ENCODE results near the gene LAIR1.
"Not testable (repeated sequence)": the region's sequence is repeated elsewhere in the genome, so short reads cannot be mapped to it uniquely, and the experiment has no call there.

LAIR1 gene

GRCh38 chr19:54395685-54396084 lies 31.0 kb upstream of the LAIR1 start:
- no peaks in the 10 kb centered on the region for H3K9me3 ChIP-seq (ENCODE audit: control insufficient read depth in 2 of 2, low read length in 2 of 2)
- H3K27me3 ChIP-seq (ENCODE audit: control insufficient read depth in 2 of 2, insufficient read depth in 2 of 2, low read length in 2 of 2) = peaks cover 0 to 2% of the 10 kb centered on the region in 2 donors
- H3K27ac ChIP-seq (ENCODE audit: low read depth in 2 of 2, low read length in 2 of 2) = no peak overlapping the region
- H3K9ac ChIP-seq (ENCODE audit: low read depth in 1 of 2, low read length in 2 of 2) = no peak overlapping the region
- H3K4me3 ChIP-seq (ENCODE audit: low read length in 2 of 2) = no peak overlapping the region
- no peaks in the 10 kb centered on the region for H3K36me3 ChIP-seq (ENCODE audit: control insufficient read depth in 2 of 2, insufficient read depth in 2 of 2, low read length in 2 of 2)
- no peaks in the 10 kb centered on the region for H3K4me1 ChIP-seq (ENCODE audit: control insufficient read depth in 2 of 2, insufficient read depth in 2 of 2, low read length in 2 of 2)

GRCh38 chr19:54393381-54393780 lies 28.6 kb upstream of the LAIR1 start:
- Histone ChIP-seq H3K9ac (ENCODE audit: low read depth in 1 of 2, low read length in 2 of 2) (no peak overlapping the region), H3K36me3 (ENCODE audit: control insufficient read depth in 2 of 2, insufficient read depth in 2 of 2, low read length in 2 of 2) (no peaks in the 10 kb centered on the region), H3K9me3 (ENCODE audit: control insufficient read depth in 2 of 2, low read length in 2 of 2) (no peaks in the 10 kb centered on the region), H3K27ac (ENCODE audit: low read depth in 2 of 2, low read length in 2 of 2) (no peak overlapping the region), H3K27me3 (ENCODE audit: control insufficient read depth in 2 of 2, insufficient read depth in 2 of 2, low read length in 2 of 2) (peaks cover 3 to 10% of the 10 kb centered on the region in 2 donors), H3K4me1 (ENCODE audit: control insufficient read depth in 2 of 2, insufficient read depth in 2 of 2, low read length in 2 of 2) (peaks cover 0 to 6% of the 10 kb centered on the region in 2 donors), H3K4me3 (ENCODE audit: low read length in 2 of 2) (no peak overlapping the region)

GRCh38 chr19:54392105-54392504 lies 27.4 kb upstream of the LAIR1 start:
- H3K27me3 ChIP-seq (ENCODE audit: control insufficient read depth in 2 of 2, insufficient read depth in 2 of 2, low read length in 2 of 2) = peaks cover 7 to 10% of the 10 kb centered on the region in 2 donors
- no peaks in the 10 kb centered on the region for H3K9me3 ChIP-seq (ENCODE audit: control insufficient read depth in 2 of 2, low read length in 2 of 2)
- peaks cover 0 to 6% of the 10 kb centered on the region in 2 donors for H3K4me1 ChIP-seq (ENCODE audit: control insufficient read depth in 2 of 2, insufficient read depth in 2 of 2, low read length in 2 of 2)
- H3K27ac ChIP-seq (ENCODE audit: low read depth in 2 of 2, low read length in 2 of 2) = no peak overlapping the region
- no peak overlapping the region for H3K9ac ChIP-seq (ENCODE audit: low read depth in 1 of 2, low read length in 2 of 2)
- no peak overlapping the region for H3K4me3 ChIP-seq (ENCODE audit: low read length in 2 of 2)
- H3K36me3 ChIP-seq (ENCODE audit: control insufficient read depth in 2 of 2, insufficient read depth in 2 of 2, low read length in 2 of 2) = no peaks in the 10 kb centered on the region

- no peaks in the 10 kb centered on the region for H3K9me3 ChIP-seq (ENCODE audit: control insufficient read depth in 2 of 2, low read length in 2 of 2)
- H3K27ac ChIP-seq (ENCODE audit: low read depth in 2 of 2, low read length in 2 of 2) = no peak overlapping the region
- H3K27me3 ChIP-seq (ENCODE audit: control insufficient read depth in 2 of 2, insufficient read depth in 2 of 2, low read length in 2 of 2) = peaks cover 7 to 10% of the 10 kb centered on the region in 2 donors
- peaks cover 0 to 6% of the 10 kb centered on the region in 2 donors for H3K4me1 ChIP-seq (ENCODE audit: control insufficient read depth in 2 of 2, insufficient read depth in 2 of 2, low read length in 2 of 2)
- no peaks in the 10 kb centered on the region for H3K36me3 ChIP-seq (ENCODE audit: control insufficient read depth in 2 of 2, insufficient read depth in 2 of 2, low read length in 2 of 2)
- no peak overlapping the region for H3K9ac ChIP-seq (ENCODE audit: low read depth in 1 of 2, low read length in 2 of 2)
- H3K4me3 ChIP-seq (ENCODE audit: low read length in 2 of 2) = no peak overlapping the region
Observed at GRCh38 chr19:54391589-54392061, 26.9 kb upstream of the LAIR1 start.

- Histone ChIP-seq H3K36me3 (ENCODE audit: control insufficient read depth in 2 of 2, insufficient read depth in 2 of 2, low read length in 2 of 2) (no peaks in the 10 kb centered on the region), H3K9me3 (ENCODE audit: control insufficient read depth in 2 of 2, low read length in 2 of 2) (no peaks in the 10 kb centered on the region), H3K27me3 (ENCODE audit: control insufficient read depth in 2 of 2, insufficient read depth in 2 of 2, low read length in 2 of 2) (peaks cover 7 to 10% of the 10 kb centered on the region in 2 donors), H3K27ac (ENCODE audit: low read depth in 2 of 2, low read length in 2 of 2) (no peak overlapping the region), H3K4me3 (ENCODE audit: low read length in 2 of 2) (no peak overlapping the region), H3K9ac (ENCODE audit: low read depth in 1 of 2, low read length in 2 of 2) (no peak overlapping the region), H3K4me1 (ENCODE audit: control insufficient read depth in 2 of 2, insufficient read depth in 2 of 2, low read length in 2 of 2) (peaks cover 0 to 6% of the 10 kb centered on the region in 2 donors)
Observed at GRCh38 chr19:54390942-54391577, 26.3 kb upstream of the LAIR1 start.

- peak overlapping the region in 1 of 2 donors; percentile 67 for H3K27ac ChIP-seq (ENCODE audit: low read depth in 2 of 2, low read length in 2 of 2)
- no peaks in the 10 kb centered on the region for H3K9me3 ChIP-seq (ENCODE audit: control insufficient read depth in 2 of 2, low read length in 2 of 2)
- no peak overlapping the region for H3K4me3 ChIP-seq (ENCODE audit: low read length in 2 of 2)
- no peaks in the 10 kb centered on the region for H3K36me3 ChIP-seq (ENCODE audit: control insufficient read depth in 2 of 2, insufficient read depth in 2 of 2, low read length in 2 of 2)
- H3K9ac ChIP-seq (ENCODE audit: low read depth in 1 of 2, low read length in 2 of 2) = no peak overlapping the region
- H3K4me1 ChIP-seq (ENCODE audit: control insufficient read depth in 2 of 2, insufficient read depth in 2 of 2, low read length in 2 of 2) = peaks cover 0 to 6% of the 10 kb centered on the region in 2 donors
- peaks cover 7 to 10% of the 10 kb centered on the region in 2 donors for H3K27me3 ChIP-seq (ENCODE audit: control insufficient read depth in 2 of 2, insufficient read depth in 2 of 2, low read length in 2 of 2)
Observed at GRCh38 chr19:54389553-54389952, 24.8 kb upstream of the LAIR1 start.

- peak overlapping the region; percentile 50 to 72 for H3K4me3 ChIP-seq (ENCODE audit: low read length in 2 of 2)
- H3K9me3 ChIP-seq (ENCODE audit: control insufficient read depth in 2 of 2, low read length in 2 of 2) = no peaks in the 10 kb centered on the region
- no peaks in the 10 kb centered on the region for H3K36me3 ChIP-seq (ENCODE audit: control insufficient read depth in 2 of 2, insufficient read depth in 2 of 2, low read length in 2 of 2)
- peak overlapping the region in 1 of 2 donors; percentile 56 for H3K9ac ChIP-seq (ENCODE audit: low read depth in 1 of 2, low read length in 2 of 2)
- H3K4me1 ChIP-seq (ENCODE audit: control insufficient read depth in 2 of 2, insufficient read depth in 2 of 2, low read length in 2 of 2) = peaks cover 0 to 6% of the 10 kb centered on the region in 2 donors
- peaks cover 7 to 10% of the 10 kb centered on the region in 2 donors for H3K27me3 ChIP-seq (ENCODE audit: control insufficient read depth in 2 of 2, insufficient read depth in 2 of 2, low read length in 2 of 2)
- peak overlapping the region; percentile 44 to 67 for H3K27ac ChIP-seq (ENCODE audit: low read depth in 2 of 2, low read length in 2 of 2)
Observed at GRCh38 chr19:54388802-54389139, 24.0 kb upstream of the LAIR1 start.

- Histone ChIP-seq H3K27me3 (ENCODE audit: control insufficient read depth in 2 of 2, insufficient read depth in 2 of 2, low read length in 2 of 2) (peaks cover 7 to 10% of the 10 kb centered on the region in 2 donors), H3K4me3 (ENCODE audit: low read length in 2 of 2) (peak overlapping the region; percentile 50 to 72), H3K36me3 (ENCODE audit: control insufficient read depth in 2 of 2, insufficient read depth in 2 of 2, low read length in 2 of 2) (no peaks in the 10 kb centered on the region), H3K4me1 (ENCODE audit: control insufficient read depth in 2 of 2, insufficient read depth in 2 of 2, low read length in 2 of 2) (peaks cover 0 to 6% of the 10 kb centered on the region in 2 donors), H3K27ac (ENCODE audit: low read depth in 2 of 2, low read length in 2 of 2) (peak overlapping the region; percentile 44 to 67), H3K9me3 (ENCODE audit: control insufficient read depth in 2 of 2, low read length in 2 of 2) (no peaks in the 10 kb centered on the region), H3K9ac (ENCODE audit: low read depth in 1 of 2, low read length in 2 of 2) (peak overlapping the region; percentile 6 to 56)
Observed at GRCh38 chr19:54387991-54388801, 23.5 kb upstream of the LAIR1 start.

GRCh38 chr19:54383330-54383729 lies 18.6 kb upstream of the LAIR1 start:
- Histone ChIP-seq H3K36me3 (ENCODE audit: control insufficient read depth in 2 of 2, insufficient read depth in 2 of 2, low read length in 2 of 2) (no peaks in the 10 kb centered on the region), H3K9ac (ENCODE audit: low read depth in 1 of 2, low read length in 2 of 2) (no peak overlapping the region)

GRCh38 chr19:54382041-54382440 lies 17.3 kb upstream of the LAIR1 start:
- not testable (repeated sequence) for H3K27me3 ChIP-seq (ENCODE audit: control insufficient read depth in 2 of 2, insufficient read depth in 2 of 2, low read length in 2 of 2); H3K4me1 ChIP-seq (ENCODE audit: control insufficient read depth in 2 of 2, insufficient read depth in 2 of 2, low read length in 2 of 2); H3K9me3 ChIP-seq (ENCODE audit: control insufficient read depth in 2 of 2, low read length in 2 of 2); H3K4me3 ChIP-seq (ENCODE audit: low read length in 2 of 2); H3K27ac ChIP-seq (ENCODE audit: low read depth in 2 of 2, low read length in 2 of 2); H3K9ac ChIP-seq (ENCODE audit: low read depth in 1 of 2, low read length in 2 of 2); H3K36me3 ChIP-seq (ENCODE audit: control insufficient read depth in 2 of 2, insufficient read depth in 2 of 2, low read length in 2 of 2)

More at GRCh38 chr19:54383330-54383729, 18.6 kb upstream of the LAIR1 start:
- Histone ChIP-seq H3K27ac (ENCODE audit: low read depth in 2 of 2, low read length in 2 of 2) (no peak overlapping the region), H3K27me3 (ENCODE audit: control insufficient read depth in 2 of 2, insufficient read depth in 2 of 2, low read length in 2 of 2) (peaks cover 0 to 3% of the 10 kb centered on the region in 2 donors), H3K4me3 (ENCODE audit: low read length in 2 of 2) (no peak overlapping the region), H3K4me1 (ENCODE audit: control insufficient read depth in 2 of 2, insufficient read depth in 2 of 2, low read length in 2 of 2) (peaks cover 0 to 2% of the 10 kb centered on the region in 2 donors), H3K9me3 (ENCODE audit: control insufficient read depth in 2 of 2, low read length in 2 of 2) (peaks cover 0 to 2% of the 10 kb centered on the region in 2 donors)

Data from mucosa of rectum (tissue), 2 donors.